ENCODE measurements around the gene CARD9.

The CARD9 gene

DNA sequence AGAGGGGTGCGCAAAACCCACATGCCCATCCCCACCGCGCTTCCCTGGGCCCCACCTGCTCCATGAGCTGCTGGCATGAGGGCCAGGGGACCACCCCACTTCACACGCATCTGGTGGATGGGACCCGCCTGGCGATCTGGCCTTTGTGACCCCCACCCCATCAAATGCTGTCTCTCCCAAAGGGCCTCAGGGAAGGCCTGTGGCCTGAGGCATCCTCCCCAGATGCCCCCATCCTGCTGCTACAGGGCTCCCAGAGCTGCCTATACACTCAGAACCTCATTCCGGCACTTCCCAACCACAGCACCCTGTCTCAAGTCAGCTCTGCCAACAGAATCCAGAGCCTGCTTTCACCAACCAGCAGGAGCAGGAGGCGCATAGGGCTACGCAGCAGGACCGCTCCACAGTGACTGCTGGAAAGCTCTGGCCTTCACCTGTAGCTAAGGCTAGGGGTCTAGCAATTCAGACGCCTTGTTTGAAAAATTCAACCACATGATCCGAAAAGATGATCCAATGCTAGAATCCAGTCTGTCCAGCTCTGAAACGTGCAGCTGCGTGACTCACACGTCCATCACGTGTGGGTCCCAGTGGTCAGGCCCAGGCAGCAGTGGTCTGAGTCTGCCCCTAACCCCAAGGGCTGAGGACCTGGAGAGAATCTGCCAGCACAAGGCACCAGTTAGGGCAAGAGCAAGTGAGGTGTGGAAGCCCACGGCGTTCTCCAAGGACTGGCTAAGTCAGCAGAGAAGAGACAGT is 27.9 kb upstream of the CARD9 start:
- no peak for DNase-seq (ENCODE audit: low read depth)

GRCh38 chr9:136400038-136400834 is 26.8 kb upstream of the CARD9 start, which contains the start of gene SNAPC4:
Gene SNAPC4, minus strand, starts transcription at chr9:136400170. Its CDS starts 1,742 bp downstream, at chr9:136398428.
- DNase-seq (ENCODE audit: low read depth), result peak; percentile 85

GRCh38 chr9:136399176-136400037 is 25.9 kb upstream of the CARD9 start:
- DNase-seq (ENCODE audit: low read depth), result peak; percentile 30

GRCh38 chr9:136398286-136398685 is 24.8 kb upstream of the CARD9 start:
- no peak for DNase-seq (ENCODE audit: low read depth)

- no peak for DNase-seq (ENCODE audit: low read depth)
These were observed 24.2 kb upstream of the CARD9 start for GRCh38 chr9:136397643-136398042.

GRCh38 chr9:136396219-136396515 is 22.7 kb upstream of the CARD9 start:
- DNase-seq (ENCODE audit: low read depth), result no peak

- DNase-seq (ENCODE audit: low read depth), result no peak
These were observed 22.1 kb upstream of the CARD9 start for GRCh38 chr9:136395345-136396218.

GRCh38 chr9:136395020-136395340 is 21.5 kb upstream of the CARD9 start:
- DNase-seq (ENCODE audit: low read depth), result no peak

DNA sequence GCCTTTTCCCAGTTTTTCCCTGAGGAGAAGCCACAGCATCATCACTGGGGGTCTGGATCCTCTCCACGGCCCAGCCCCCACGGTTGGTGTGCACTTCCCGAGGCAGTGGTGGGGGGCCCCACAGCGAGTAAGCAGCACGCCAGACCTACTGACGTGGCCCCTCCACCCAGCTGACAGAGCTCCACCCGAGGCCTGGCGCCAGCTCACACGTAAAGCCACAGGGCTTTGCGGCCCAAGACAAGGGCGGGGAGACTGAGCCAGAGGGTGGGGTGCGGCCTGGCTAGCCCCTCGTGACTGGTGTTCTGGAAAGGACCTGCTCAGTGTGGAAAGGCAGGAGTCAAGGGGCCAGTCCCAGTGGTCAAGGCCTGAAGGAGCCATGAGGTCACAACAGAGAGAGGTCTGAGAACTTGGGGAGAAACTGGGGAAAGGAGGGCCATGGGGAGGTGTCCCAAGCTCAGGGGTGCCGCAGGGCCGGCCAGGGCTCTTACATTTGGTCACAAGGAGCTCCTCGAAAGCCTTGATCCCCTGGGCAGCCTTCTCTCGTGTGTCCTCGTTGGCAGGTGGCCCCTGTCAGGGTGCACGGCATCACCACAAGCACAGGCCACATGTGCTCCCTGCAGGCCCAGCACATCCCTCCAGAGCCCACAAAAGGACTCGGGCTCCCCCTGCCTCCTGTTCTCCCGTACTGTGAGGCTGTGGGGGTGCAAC is 21.0 kb upstream of the CARD9 start:
- DNase-seq (ENCODE audit: low read depth), result no peak

- DNase-seq (ENCODE audit: low read depth), result no peak
These were observed 20.1 kb upstream of the CARD9 start for GRCh38 chr9:136393531-136393930.

DNA sequence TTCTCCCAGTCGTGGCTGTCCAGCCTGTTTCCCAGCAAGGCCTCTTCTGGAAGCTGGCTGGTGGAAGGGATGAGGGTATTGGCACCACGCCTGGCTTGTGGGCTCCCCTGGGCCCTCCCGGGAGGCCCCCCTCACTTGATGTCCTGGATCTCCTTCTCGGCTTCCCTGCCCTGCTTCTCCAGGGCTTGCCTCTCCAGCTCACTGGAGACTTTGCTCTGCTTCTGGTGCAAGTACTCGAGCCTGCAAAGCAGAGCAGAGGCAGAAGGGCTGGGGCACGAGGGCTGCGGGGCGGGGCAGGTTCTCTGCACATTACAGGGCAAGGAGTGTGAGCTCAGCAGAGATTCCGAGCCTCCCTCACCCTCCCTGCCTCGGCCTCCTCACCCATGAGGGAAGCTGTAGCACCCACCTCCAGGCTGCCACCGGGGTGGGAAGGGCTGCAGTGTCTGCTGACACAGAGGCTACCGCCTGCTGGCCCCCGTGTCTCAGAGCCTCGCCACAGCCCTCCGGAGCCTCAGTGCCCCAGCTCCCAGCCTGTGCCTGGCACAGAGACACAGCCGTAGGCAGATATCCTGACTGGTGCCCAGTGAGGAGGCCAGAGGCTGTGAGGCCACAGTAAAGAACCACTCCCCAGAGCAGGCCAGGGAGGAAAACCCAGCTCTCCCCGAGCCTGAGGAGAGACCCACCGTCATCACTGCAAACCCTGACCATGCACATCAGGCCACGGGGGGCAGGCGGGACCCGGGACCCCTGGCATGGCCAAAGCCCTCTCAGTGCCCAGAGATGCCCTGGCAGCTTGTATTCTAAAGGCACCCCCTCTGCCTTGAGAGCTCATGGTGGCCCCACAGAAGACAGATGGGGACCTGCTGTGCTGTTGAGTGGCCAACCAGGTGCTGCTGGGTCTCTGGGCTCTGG is 19.3 kb upstream of the CARD9 start:
- no peak for DNase-seq (ENCODE audit: low read depth)

- no peak for DNase-seq (ENCODE audit: low read depth)
These were observed 18.5 kb upstream of the CARD9 start for GRCh38 chr9:136391737-136392537.

- no peak for DNase-seq (ENCODE audit: low read depth)
These were observed 15.9 kb upstream of the CARD9 start for GRCh38 chr9:136389396-136389795.

- DNase-seq (ENCODE audit: low read depth), result no peak
These were observed 13.7 kb upstream of the CARD9 start for GRCh38 chr9:136387217-136387616.

DNA sequence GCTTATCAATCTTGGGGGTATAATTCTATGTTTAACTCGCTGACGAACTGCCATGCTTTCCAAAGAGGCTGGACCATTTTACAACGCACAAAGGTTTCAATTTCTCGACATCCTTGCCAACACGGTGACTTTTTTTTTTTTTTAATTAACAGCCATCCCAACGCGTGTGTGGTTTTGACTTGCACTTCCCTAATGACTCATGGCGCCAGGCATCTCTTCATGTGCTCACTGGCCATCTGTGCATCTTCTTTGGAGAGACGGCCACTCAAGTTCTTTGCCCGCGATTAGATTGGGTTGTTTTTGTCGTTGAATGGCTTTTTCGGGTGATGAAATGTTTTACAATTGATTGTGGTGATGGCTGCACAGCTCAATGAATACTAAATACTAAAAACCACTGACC is 12.5 kb upstream of the CARD9 start:
- DNase-seq (ENCODE audit: low read depth), result no peak

GRCh38 chr9:136385015-136385414 is 11.5 kb upstream of the CARD9 start:
- no peak for DNase-seq (ENCODE audit: low read depth)

DNA sequence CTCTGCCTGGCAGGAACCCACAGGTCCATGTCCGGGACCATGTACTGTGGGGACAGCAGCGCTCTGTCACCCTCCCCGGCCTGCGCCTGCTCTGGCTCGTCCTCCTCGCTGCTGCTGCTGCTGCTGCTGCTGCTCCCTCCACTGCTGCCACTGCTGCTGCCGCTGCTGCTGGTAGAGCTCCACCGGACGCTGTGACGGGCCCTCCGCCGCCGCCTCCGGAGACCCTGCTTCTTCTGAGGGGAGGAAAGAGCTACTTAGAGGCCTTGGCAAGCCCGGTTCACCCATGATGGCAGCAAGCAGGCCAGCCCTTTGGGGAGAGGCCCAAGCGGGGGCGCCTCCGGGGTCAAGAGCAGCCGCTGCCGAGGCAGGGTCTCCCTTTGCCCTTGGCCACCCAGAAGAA is 10.0 kb upstream of the CARD9 start:
- DNase-seq (ENCODE audit: low read depth), result no peak

DNA sequence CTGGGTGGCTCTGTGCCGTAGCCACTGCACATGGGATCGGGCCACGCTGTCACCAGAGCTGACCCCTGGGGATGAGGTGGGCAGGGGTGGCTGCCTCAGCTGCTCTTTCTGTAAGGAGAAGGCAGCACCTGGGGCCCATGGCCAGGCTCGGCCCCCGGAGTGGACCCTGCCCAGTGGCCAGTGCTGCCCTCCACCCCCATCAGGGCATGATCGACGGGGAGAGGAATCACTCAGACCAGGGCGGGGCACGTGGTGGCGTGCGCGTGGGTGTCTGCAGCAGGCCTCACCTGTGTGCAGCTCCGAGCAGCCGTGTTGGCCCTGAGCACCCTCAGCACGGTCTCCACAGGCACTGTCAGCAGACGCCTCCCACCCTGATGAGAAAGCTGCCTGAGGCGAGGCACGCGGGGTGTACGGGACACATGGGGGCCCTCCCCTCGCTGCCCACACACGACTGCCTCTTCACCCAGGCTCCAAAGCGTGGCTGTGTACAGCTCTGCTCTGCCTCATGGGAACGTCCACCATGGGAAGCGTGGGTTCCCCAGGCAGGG is 8.6 kb upstream of the CARD9 start:
- DNase-seq (ENCODE audit: low read depth), result no peak

- DNase-seq (ENCODE audit: low read depth), result no peak
These were observed 7.8 kb upstream of the CARD9 start for GRCh38 chr9:136381311-136381710.

All from activated T-helper 9 cell treated with anti-CD3 and anti-CD28 coated beads, Interleukin-2, amount 50 U/mL, for 16 hours (primary cell).